ENCODE results near the gene LAMC2.
A peak's percentile ranks its signal among the peaks of the same experiment; 100 is the strongest.
"Not testable (repeated sequence)": the region's sequence is repeated elsewhere in the genome, so short reads cannot be mapped to it uniquely, and the experiment has no call there.

Gene LAMC2

GRCh38 chr1:183150032-183150431 is 36.0 kb upstream of the LAMC2 start:
- Histone ChIP-seq H3K4me1 (ENCODE audit: control insufficient read depth, insufficient read depth, low read length) (peaks cover 34% of the 10 kb centered on the region), H3K9ac (ENCODE audit: low read length) (peak overlapping the region; percentile 78)
- not testable (repeated sequence) for H3K27me3 ChIP-seq (replicated peaks; ENCODE audit: control insufficient read depth, insufficient read depth, low read length); H3K4me3 ChIP-seq (ENCODE audit: low read length); H3K36me3 ChIP-seq (ENCODE audit: control insufficient read depth, insufficient read depth, low read length, severe bottlenecking); H3K9me3 ChIP-seq (ENCODE audit: control insufficient read depth, low read length); DNase-seq (ENCODE audit: low read depth)

DNA sequence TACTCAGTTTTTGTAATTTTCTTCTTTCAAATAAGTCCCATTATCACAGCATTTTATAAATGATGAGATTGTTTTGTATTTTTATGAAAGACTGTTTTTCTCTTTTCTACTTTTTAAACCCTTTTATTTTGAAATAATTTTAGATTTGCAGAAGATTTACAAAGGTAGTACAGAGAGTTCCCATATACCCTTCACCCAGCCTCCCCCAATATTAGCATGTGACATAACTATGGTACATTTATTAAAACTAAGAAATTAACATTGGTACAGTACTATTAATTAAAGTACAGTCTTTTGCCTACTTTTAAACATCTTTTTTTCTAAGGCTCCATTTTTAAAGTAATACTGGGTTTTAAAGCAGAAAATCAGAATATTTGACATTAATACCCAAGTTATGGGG is 35.6 kb upstream of the LAMC2 start:
- Histone ChIP-seq H3K9me3 (ENCODE audit: control insufficient read depth, low read length) (no peaks in the 10 kb centered on the region), H3K36me3 (ENCODE audit: control insufficient read depth, insufficient read depth, low read length, severe bottlenecking) (peaks cover 2% of the 10 kb centered on the region), H3K27me3 (replicated peaks; ENCODE audit: control insufficient read depth, insufficient read depth, low read length) (no peaks in the 10 kb centered on the region), H3K4me1 (ENCODE audit: control insufficient read depth, insufficient read depth, low read length) (peaks cover 34% of the 10 kb centered on the region), H3K9ac (ENCODE audit: low read length) (peak overlapping the region; percentile 78), H3K4me3 (ENCODE audit: low read length) (no peak overlapping the region)
- DNase-seq (ENCODE audit: low read depth), result no peak

DNA sequence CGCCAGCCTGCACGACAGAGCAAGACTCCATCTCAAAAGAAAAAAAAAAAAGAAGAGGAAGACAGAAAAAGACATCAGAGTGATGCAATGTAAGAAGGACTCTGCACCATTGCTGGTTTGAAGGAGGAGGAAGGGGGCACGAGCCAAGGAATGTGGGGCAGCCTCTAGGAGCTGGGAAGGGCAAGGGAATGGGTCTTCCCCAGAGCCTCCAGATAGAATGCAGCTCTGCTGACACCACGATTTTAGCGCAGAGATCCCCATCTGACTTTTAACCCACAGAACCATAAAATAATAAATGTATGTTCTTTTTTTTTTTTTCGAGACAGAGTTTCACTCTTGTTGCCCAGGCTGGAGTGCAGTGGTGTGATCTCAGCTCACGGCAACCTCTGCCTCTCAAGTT is 33.9 kb upstream of the LAMC2 start:
- H3K36me3 ChIP-seq (ENCODE audit: control insufficient read depth, insufficient read depth, low read length, severe bottlenecking), result no peaks in the 10 kb centered on the region
- H3K4me1 ChIP-seq (ENCODE audit: control insufficient read depth, insufficient read depth, low read length), result peaks cover 28% of the 10 kb centered on the region
- no peaks in the 10 kb centered on the region for H3K27me3 ChIP-seq (replicated peaks; ENCODE audit: control insufficient read depth, insufficient read depth, low read length)
- no peak overlapping the region for H3K4me3 ChIP-seq (ENCODE audit: low read length)
- no peak overlapping the region for H3K9ac ChIP-seq (ENCODE audit: low read length)
- no peak for DNase-seq (ENCODE audit: low read depth)
- no peaks in the 10 kb centered on the region for H3K9me3 ChIP-seq (ENCODE audit: control insufficient read depth, low read length)

DNA sequence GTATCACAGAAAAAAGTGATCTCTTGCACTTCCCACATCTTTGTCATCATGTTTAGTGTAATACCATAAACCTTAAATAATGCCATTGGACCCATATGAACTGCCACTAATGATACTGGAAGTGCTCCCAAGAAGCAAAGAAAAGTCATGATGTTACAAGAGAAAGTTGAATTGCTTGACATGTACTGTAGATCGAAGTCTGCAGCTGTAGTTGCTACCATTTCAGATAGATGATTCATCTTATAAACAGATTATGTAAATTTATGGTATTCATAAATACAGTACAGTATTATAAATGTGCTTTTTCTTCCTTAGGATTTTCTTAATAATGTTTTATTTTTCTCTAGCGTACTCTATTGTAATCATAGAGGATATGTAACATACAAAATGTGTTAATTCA is 30.1 kb upstream of the LAMC2 start:
- Histone ChIP-seq H3K27me3 (replicated peaks; ENCODE audit: control insufficient read depth, insufficient read depth, low read length) (no peaks in the 10 kb centered on the region), H3K9me3 (ENCODE audit: control insufficient read depth, low read length) (no peaks in the 10 kb centered on the region), H3K9ac (ENCODE audit: low read length) (no peak overlapping the region), H3K36me3 (ENCODE audit: control insufficient read depth, insufficient read depth, low read length, severe bottlenecking) (no peaks in the 10 kb centered on the region), H3K4me3 (ENCODE audit: low read length) (no peak overlapping the region), H3K4me1 (ENCODE audit: control insufficient read depth, insufficient read depth, low read length) (no peaks in the 10 kb centered on the region)
- DNase-seq (ENCODE audit: low read depth), result no peak

DNA sequence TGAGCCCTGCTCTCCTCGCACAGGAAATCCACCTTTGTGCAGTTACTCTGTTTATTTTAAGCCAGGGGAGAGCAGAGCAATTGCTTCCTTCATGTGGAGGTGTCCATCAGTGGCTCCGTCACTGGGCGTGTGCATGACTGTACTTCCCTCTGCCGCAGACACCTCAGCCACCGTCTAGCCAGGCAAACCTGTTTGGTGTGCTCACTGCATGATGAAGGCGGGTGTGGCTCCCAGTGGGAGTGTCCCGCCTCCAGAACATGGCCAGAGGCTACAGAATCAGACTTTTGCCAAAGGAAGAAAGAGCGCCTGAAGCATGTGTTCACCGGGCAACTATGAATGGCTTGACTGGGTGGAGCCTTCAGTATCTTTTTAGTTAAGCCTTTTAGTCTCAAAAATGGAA is 26.1 kb upstream of the LAMC2 start:
- Histone ChIP-seq H3K27me3 (replicated peaks; ENCODE audit: control insufficient read depth, insufficient read depth, low read length) (no peaks in the 10 kb centered on the region), H3K4me3 (ENCODE audit: low read length) (no peak overlapping the region), H3K9me3 (ENCODE audit: control insufficient read depth, low read length) (no peaks in the 10 kb centered on the region), H3K36me3 (ENCODE audit: control insufficient read depth, insufficient read depth, low read length, severe bottlenecking) (no peaks in the 10 kb centered on the region), H3K9ac (ENCODE audit: low read length) (no peak overlapping the region), H3K4me1 (ENCODE audit: control insufficient read depth, insufficient read depth, low read length) (peaks cover 14% of the 10 kb centered on the region)
- no peak for DNase-seq (ENCODE audit: low read depth)

GRCh38 chr1:183161391-183161790 is 24.7 kb upstream of the LAMC2 start:
- Histone ChIP-seq H3K27me3 (replicated peaks; ENCODE audit: control insufficient read depth, insufficient read depth, low read length) (no peaks in the 10 kb centered on the region), H3K9me3 (ENCODE audit: control insufficient read depth, low read length) (no peaks in the 10 kb centered on the region), H3K4me3 (ENCODE audit: low read length) (no peak overlapping the region), H3K36me3 (ENCODE audit: control insufficient read depth, insufficient read depth, low read length, severe bottlenecking) (no peaks in the 10 kb centered on the region), H3K9ac (ENCODE audit: low read length) (no peak overlapping the region), H3K4me1 (ENCODE audit: control insufficient read depth, insufficient read depth, low read length) (peaks cover 14% of the 10 kb centered on the region)
- no peak for DNase-seq (ENCODE audit: low read depth)

DNA sequence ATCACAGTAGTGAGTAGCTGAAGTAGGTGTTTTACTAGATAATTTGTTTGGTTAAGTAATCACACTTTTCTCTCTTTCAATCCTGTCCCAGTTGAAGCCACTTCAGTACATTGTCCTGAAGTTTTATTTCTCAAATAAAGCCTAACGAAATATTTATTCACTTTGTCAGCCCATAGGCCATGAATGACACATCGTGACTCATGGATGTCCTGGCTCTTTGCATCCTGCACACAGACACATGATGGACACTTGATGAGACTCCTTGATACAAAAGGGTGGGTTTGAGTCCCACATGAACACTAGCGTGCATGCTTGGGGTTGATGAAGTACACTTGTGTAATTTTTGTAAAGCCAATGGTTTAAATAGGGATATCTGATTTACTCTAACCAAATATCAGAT is 22.7 kb upstream of the LAMC2 start:
- no peak overlapping the region for H3K9ac ChIP-seq (ENCODE audit: low read length)
- no peaks in the 10 kb centered on the region for H3K9me3 ChIP-seq (ENCODE audit: control insufficient read depth, low read length)
- H3K4me1 ChIP-seq (ENCODE audit: control insufficient read depth, insufficient read depth, low read length), result peaks cover 14% of the 10 kb centered on the region
- DNase-seq (ENCODE audit: low read depth), result peak; percentile 72
- H3K36me3 ChIP-seq (ENCODE audit: control insufficient read depth, insufficient read depth, low read length, severe bottlenecking), result no peaks in the 10 kb centered on the region
- H3K27me3 ChIP-seq (replicated peaks; ENCODE audit: control insufficient read depth, insufficient read depth, low read length), result no peaks in the 10 kb centered on the region
- no peak overlapping the region for H3K4me3 ChIP-seq (ENCODE audit: low read length)

DNA sequence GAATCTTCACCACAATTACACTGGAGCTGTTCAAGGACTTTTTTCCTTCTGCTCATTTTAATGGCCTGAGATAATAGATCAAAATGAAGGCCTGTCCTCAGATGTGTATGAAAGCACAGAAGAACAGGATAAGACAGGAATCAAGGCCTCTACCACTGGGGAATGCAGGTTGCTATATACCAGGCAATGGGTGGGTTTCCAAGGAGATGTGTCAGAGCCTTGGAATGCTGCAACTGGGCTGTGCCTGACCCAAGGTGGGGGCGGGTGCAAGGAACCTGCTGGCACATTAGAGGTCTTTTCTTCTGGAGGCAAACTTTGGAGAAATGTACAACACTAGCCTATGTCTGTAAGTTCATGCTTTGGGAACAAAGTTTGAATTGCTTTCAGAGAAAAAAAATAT is 21.7 kb upstream of the LAMC2 start:
- H3K4me3 ChIP-seq (ENCODE audit: low read length), result no peak overlapping the region
- H3K9ac ChIP-seq (ENCODE audit: low read length), result no peak overlapping the region
- peaks cover 14% of the 10 kb centered on the region for H3K4me1 ChIP-seq (ENCODE audit: control insufficient read depth, insufficient read depth, low read length)
- no peaks in the 10 kb centered on the region for H3K36me3 ChIP-seq (ENCODE audit: control insufficient read depth, insufficient read depth, low read length, severe bottlenecking)
- peak; percentile 43 for DNase-seq (ENCODE audit: low read depth)
- no peaks in the 10 kb centered on the region for H3K27me3 ChIP-seq (replicated peaks; ENCODE audit: control insufficient read depth, insufficient read depth, low read length)
- no peaks in the 10 kb centered on the region for H3K9me3 ChIP-seq (ENCODE audit: control insufficient read depth, low read length)

DNA sequence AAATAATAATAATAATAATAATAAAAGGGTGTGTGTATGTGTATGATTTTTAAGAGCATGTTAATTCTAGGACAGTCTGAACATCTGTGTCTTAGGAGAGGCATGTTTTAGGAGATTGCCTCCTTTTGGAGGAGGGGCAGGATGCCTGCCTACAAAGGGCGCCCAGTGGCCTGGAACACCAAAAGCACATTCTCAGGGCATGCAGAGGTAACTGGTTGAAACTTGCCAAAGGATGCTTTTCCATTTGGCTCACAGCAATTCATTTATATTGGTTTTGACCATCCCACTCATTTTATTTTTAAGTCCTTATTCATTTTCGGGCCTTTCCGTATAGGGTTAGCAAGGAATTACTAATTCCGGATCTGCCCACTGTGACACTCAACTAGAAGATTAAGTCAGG is 21.1 kb upstream of the LAMC2 start:
- H3K9me3 ChIP-seq (ENCODE audit: control insufficient read depth, low read length), result no peaks in the 10 kb centered on the region
- H3K27me3 ChIP-seq (replicated peaks; ENCODE audit: control insufficient read depth, insufficient read depth, low read length), result no peaks in the 10 kb centered on the region
- DNase-seq (ENCODE audit: low read depth), result no peak
- H3K9ac ChIP-seq (ENCODE audit: low read length), result no peak overlapping the region
- H3K36me3 ChIP-seq (ENCODE audit: control insufficient read depth, insufficient read depth, low read length, severe bottlenecking), result no peaks in the 10 kb centered on the region
- peaks cover 14% of the 10 kb centered on the region for H3K4me1 ChIP-seq (ENCODE audit: control insufficient read depth, insufficient read depth, low read length)
- no peak overlapping the region for H3K4me3 ChIP-seq (ENCODE audit: low read length)

DNA sequence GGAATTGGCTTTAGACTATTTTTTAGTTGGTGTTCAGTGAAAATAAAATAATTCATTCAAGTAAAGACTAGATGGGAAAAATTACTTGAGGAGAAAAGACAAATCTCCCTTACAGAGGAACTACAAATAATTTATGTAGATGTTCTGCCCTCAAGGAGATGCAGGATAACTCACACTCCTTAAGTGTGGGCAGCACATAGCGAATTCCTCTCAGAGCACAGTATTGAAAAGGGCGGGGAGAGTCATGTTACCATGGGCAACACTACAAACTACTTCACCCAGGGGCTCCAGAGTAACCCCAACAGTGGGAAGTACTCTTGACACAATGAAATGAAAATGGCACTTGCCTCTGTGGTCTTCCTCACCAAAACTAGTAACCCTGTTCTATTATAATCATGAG is 20.6 kb upstream of the LAMC2 start:
- Histone ChIP-seq H3K27me3 (replicated peaks; ENCODE audit: control insufficient read depth, insufficient read depth, low read length) (no peaks in the 10 kb centered on the region), H3K4me1 (ENCODE audit: control insufficient read depth, insufficient read depth, low read length) (peaks cover 14% of the 10 kb centered on the region), H3K9me3 (ENCODE audit: control insufficient read depth, low read length) (no peaks in the 10 kb centered on the region), H3K4me3 (ENCODE audit: low read length) (no peak overlapping the region), H3K9ac (ENCODE audit: low read length) (no peak overlapping the region), H3K36me3 (ENCODE audit: control insufficient read depth, insufficient read depth, low read length, severe bottlenecking) (no peaks in the 10 kb centered on the region)
- no peak for DNase-seq (ENCODE audit: low read depth)

GRCh38 chr1:183166454-183166853 is 19.6 kb upstream of the LAMC2 start:
- H3K4me1 ChIP-seq (ENCODE audit: control insufficient read depth, insufficient read depth, low read length), result peaks cover 14% of the 10 kb centered on the region
- H3K4me3 ChIP-seq (ENCODE audit: low read length), result no peak overlapping the region
- no peak for DNase-seq (ENCODE audit: low read depth)
- H3K9me3 ChIP-seq (ENCODE audit: control insufficient read depth, low read length), result no peaks in the 10 kb centered on the region
- H3K9ac ChIP-seq (ENCODE audit: low read length), result no peak overlapping the region
- H3K27me3 ChIP-seq (replicated peaks; ENCODE audit: control insufficient read depth, insufficient read depth, low read length), result no peaks in the 10 kb centered on the region
- H3K36me3 ChIP-seq (ENCODE audit: control insufficient read depth, insufficient read depth, low read length, severe bottlenecking), result no peaks in the 10 kb centered on the region

- Histone ChIP-seq H3K9ac (ENCODE audit: low read length) (no peak overlapping the region), H3K4me3 (ENCODE audit: low read length) (no peak overlapping the region), H3K9me3 (ENCODE audit: control insufficient read depth, low read length) (no peaks in the 10 kb centered on the region), H3K27me3 (replicated peaks; ENCODE audit: control insufficient read depth, insufficient read depth, low read length) (no peaks in the 10 kb centered on the region), H3K36me3 (ENCODE audit: control insufficient read depth, insufficient read depth, low read length, severe bottlenecking) (no peaks in the 10 kb centered on the region), H3K4me1 (ENCODE audit: control insufficient read depth, insufficient read depth, low read length) (peaks cover 14% of the 10 kb centered on the region)
- no peak for DNase-seq (ENCODE audit: low read depth)
Measured at GRCh38 chr1:183167676-183168075, 18.4 kb upstream of the LAMC2 start.
